ENCODE measurements around the gene C1QTNF4.
"Not testable (repeated sequence)": the region's sequence is repeated elsewhere in the genome, so short reads cannot be mapped to it uniquely, and the experiment has no call there.

The C1QTNF4 gene

GRCh38 chr11:47565340-47566148 lies 28.7 kb downstream of the C1QTNF4 start, which contains the start of gene PTPMT1:
PTPMT1 (plus strand) TSS chr11:47565599; CDS start chr11:47565623, 24 bp downstream.
- peak; percentile 35 to 72 (median 45) for DNase-seq

- no peak for DNase-seq
Observed at GRCh38 chr11:47564933-47565339, 29.3 kb downstream of the C1QTNF4 start.

DNA sequence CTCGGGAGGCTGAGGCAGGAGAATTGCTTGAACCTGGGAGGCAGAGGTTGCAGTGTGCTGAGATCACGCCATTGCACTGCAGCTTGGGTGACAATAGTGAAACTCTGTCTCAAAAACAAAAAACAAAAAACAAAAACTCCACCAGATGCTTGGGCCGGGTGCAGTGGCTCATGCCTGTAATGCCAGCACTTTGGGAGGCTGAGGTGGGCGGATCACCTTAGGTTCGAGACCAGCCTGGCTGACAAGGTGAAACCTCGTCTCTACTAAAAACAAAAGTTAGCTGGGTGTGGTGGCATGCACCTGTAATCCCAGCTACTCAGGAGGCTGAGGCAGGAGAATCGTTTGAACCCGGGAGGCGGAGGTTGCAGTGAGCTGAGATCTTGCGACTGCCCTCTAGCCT lies 29.8 kb downstream of the C1QTNF4 start:
- not testable (repeated sequence) for DNase-seq

DNA sequence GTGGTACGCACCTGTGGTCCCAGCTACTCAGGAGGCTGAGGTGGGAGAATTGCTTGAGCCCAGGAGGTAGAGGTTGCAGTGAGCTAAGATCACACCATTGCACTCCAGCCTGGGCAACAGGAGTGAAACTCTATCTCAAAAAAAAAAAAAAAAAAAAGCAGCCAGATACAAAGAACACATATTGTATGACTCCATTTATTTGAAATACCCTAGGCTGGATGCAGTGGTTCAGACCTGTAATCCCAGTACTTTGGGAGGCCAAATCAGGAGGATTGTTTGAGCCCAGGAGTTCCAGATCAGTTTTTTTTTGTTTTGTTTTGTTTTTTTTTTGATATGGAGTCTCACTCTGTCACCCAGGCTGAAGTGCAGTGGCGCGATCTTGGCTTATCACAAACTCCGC lies 31.8 kb downstream of the C1QTNF4 start:
- DNase-seq = not testable (repeated sequence)

DNA sequence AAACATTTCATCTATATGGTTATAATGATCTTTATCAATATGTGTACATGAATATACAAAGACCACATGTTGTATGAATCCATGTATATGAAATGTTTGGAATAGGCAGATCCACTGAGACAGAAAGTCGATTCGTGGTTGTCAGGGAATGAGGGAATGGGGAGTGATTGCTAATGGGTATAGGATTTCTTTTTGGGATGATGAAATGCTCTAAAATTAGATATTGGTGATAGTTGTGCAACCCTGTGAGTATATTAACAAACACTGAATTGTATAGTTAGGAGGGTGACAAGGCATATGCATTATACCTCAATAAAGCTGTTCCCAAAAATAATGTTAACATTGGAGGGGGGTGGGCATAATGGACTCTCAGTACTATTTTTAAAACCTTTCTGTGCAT lies 33.8 kb downstream of the C1QTNF4 start:
- no peak for DNase-seq

GRCh38 chr11:47558695-47559094 lies 35.5 kb downstream of the C1QTNF4 start:
- no peak for DNase-seq

DNA sequence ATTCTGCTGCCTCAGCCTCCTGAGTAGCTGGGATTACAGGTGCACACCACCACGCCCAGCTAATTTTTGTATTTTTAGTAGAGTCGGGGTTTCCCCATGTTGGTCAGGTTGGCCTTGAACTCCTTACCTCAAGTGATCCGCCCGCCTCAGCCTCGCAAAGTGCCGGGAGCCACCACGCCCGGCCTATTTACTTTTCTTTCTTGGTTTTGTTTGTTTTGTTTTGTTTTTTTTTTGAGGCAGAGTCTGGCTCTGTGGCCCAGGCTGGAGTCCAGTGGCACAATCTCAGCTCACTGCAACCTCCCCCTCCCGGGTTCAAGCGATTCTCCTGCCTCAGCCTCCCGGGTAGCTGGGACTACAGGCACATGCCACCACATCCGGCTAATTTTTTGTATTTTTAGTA lies 37.2 kb downstream of the C1QTNF4 start:
- DNase-seq = not testable (repeated sequence)

GRCh38 chr11:47553406-47553743 lies 40.8 kb downstream of the C1QTNF4 start:
- no peak for DNase-seq

DNA sequence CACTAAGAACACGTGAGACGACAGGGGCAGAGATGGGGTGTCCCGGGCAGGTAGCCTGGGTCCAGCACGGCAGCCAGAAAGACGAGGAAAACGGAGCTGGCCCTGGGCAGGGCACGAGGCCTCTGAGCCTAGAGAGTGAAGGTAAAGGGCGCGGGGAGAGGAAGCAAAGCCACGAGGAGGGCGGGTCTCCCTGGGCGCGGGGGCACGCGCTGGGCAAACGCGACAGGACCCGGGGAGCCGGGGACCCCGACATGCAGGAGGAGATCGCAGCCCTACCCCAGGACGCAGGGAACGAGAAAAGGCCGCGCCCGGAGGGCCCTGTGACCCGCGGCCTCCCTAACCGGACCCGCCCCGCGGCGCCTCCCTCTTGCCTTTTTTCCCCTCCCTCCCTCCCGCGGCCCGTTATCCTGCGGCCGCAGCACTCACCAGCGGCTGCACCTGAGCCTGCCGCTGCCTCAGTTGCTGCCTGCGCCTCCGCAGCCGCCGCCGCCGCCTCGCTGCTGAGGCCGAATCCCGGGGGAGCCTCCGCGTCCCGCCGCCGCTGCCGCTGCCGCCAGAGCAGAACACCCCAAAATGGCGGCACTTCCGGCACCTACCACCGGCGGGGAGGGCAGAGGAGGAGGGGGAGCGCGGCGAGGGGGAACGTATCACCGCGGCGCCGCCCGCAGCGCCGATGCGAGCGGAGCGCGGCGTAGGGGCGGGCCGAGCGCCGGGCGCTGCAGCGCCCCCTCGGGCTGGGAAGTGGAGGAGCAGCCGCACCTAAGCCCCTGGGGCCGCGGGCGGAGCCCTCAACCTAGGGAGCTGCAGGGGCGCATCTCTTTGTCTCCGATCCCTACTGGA lies 41.4 kb downstream of the C1QTNF4 start, which contains the start of gene CELF1:
Gene CELF1 (minus strand): TSS at position 567 of the 840 bp plus-strand sequence. CDS start 53,609 bp downstream, outside the sequence.
- peak; percentile 86 to 93 (median 90) for DNase-seq

GRCh38 chr11:47552056-47552565 lies 42.1 kb downstream of the C1QTNF4 start:
- peak in 1 of 5 donors; percentile 2 for DNase-seq

DNA sequence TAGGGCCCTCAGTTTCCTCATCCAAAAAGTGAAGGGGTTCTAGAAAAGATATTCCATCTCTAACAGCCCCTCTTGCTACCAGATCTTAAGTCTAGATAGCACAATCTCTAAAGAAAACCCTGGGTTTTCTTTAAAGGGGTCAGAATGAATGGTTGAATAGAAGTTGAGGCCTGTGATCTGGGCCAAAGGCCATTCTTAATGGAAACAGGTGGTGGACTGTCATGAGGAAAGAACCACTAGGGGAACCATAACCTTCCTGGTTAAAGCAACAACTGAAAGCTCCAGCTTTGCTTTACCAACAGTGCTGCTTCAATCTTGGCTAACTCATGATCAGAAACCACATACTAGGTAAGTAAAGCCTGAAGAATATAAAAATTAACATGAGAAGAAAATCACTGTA lies 43.1 kb downstream of the C1QTNF4 start:
- DNase-seq = peak in 1 of 5 donors; percentile 30

GRCh38 chr11:47550288-47551047 lies 43.7 kb downstream of the C1QTNF4 start:
- DNase-seq = no peak

DNA sequence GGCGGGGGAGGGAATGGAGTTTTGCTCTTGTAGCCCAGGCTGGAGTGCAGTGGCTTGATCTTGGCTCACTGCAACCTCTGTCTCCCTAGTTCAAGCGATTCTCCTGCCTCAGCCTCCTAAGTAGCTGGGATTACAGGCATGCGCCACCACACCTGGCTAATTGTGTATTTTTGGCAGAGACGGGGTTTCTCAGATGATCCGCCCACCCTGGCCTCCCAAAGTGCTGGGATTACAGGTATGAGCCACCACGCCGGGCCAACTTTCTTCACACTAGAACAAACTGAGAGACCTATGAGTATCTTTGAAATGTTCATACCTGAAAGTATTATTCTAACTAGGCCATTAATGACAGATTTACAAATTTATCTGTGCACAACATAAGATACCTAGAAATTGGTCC lies 47.9 kb downstream of the C1QTNF4 start:
- DNase-seq = not testable (repeated sequence)

- DNase-seq = no peak
Observed at GRCh38 chr11:47545298-47545697, 48.9 kb downstream of the C1QTNF4 start.

GRCh38 chr11:47541070-47541469 lies 53.1 kb downstream of the C1QTNF4 start:
- DNase-seq = no peak

DNA sequence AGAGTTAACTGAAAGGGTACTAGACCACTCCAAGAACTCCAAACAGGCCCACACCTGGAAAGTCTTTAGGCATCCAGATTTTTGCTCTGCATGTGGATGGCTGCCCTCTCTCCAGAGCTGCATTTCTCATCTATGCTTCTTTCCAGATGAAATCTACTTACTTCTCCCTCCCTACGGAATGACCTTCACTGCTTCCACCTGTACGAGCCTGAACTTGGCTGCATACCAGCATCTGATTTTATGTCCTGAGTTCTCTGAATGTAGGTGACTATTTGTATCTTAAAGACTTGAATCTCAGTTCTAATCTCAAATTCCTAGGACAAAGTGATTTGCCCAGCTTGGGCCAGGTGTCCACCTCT lies 54.6 kb downstream of the C1QTNF4 start:
- no peak for DNase-seq
